Testis (tissue), 3 donors: ENCODE results near the gene PHAX. TPM values are rescaled to one million over a fixed set of nuclear protein-coding genes. Genes with fewer than 3 reads are reported as not detected.

Source experiments
- DNase-seq: peaks from one replicate; pipeline ENCODE4 v3.0.0-alpha.2; 2019
- H3K27ac ChIP-seq, 2 donors: fragments of 200-600 bp; sonication (generic); one replicate each; pipeline ENCODE4 v1.5.1; 2019
- H3K27me3 ChIP-seq: fragments of 200-600 bp; sonication (generic); one replicate; pipeline ENCODE4 v1.5.1; 2019
- H3K36me3 ChIP-seq: fragments of 200-600 bp; sonication (generic); one replicate; pipeline ENCODE4 v1.5.1; 2017; ENCODE audit warnings: low read depth; ENCODE audit errors: missing control alignments
- H3K4me1 ChIP-seq: fragments of 200-600 bp; sonication (generic); one replicate; pipeline ENCODE4 v1.5.1; 2019
- H3K4me3 ChIP-seq, 2 donors: fragments of 200-600 bp; sonication (generic); one replicate each; pipeline ENCODE4 v1.5.1; 2017 to 2019
- H3K9me3 ChIP-seq: fragments of 200-600 bp; sonication (generic); one replicate; pipeline ENCODE4 v1.5.1; 2017
- POLR2A ChIP-seq: fragments of 450-650 bp; IDR thresholded peaks from one replicate; pipeline ENCODE4 v1.6.1; 2017; ENCODE audit warnings: antibody characterized with exemption, mild to moderate bottlenecking, moderate library complexity
- WGBS, 2 donors: methylation state at CpG; one replicate each; pipeline ENCODE4 v1.1.5; 2018; 5-methylcytosine and 5-hydroxymethylcytosine counted together
- intact Hi-C: fragments of 100-400 bp; cut with DNase I; formaldehyde crosslinking; loops from one replicate; pipeline ENCODE4 v1.15.1; 2023; ENCODE audit warnings: low total_unique reads
- polyA plus RNA-seq: library from polyadenylated mRNA; stranded (reverse); fragments of 350-450 nt; fragmentation: Illumina TruSeq; extraction: RNeasy Lipid Tissue Mini Kit (QIAGEN cat#74804); gene quantifications from one replicate; pipeline ENCODE4 v1.2.3, GENCODE V29; 2014; ENCODE audit warnings: low read depth, low replicate concordance; ENCODE audit not compliant: insufficient read depth
- total RNA-seq, 2 donors: library from RNA; depleted of rRNA; stranded (reverse); fragments of >200 nt; gene quantifications; one replicate each; pipeline ENCODE4 v1.2.3, GENCODE V29; 2016
- TF ChIP-seq, protein P1 (sequence below), 3 experiments: fragments of 450-650 bp in 2 of 3; fragments of 200-600 bp in 1 of 3; sonication (generic) in 1 of 3; IDR thresholded peaks; one replicate each; pipeline ENCODE4 v1.5.1; 2016 to 2019; ENCODE audit warnings: antibody characterized with exemption in 3 of 3, mild to moderate bottlenecking in 2 of 3, moderate library complexity in 1 of 3

PHAX gene
- total and polyA plus RNA-seq, 3 donors from 2014 or later: 21.2 to 55.6 (median 48.9) TPM

DNA sequence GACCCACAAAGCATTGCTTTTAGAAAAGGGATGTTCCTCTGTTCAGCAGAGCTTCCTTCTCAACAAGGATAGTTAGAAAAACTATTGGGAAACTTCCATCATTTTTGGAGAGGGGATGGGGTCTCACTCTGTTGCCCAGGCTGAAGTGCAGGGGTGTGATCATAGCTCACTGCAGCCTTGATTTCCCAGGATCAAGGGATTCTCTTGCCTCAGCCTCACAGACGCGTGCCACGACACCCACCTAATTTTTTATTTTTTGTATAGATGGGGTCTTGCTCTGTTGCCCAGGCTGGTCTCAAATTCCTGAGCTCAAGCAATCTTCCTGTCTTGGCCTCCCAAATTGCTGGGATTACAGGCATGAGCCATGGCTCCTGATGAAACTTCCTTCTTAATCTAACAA, 34.8 kb downstream of the PHAX start:
- Histone ChIP-seq H3K4me3 (no peak overlapping the region), H3K27ac (no peak overlapping the region), H3K4me1 (no peaks in the 10 kb centered on the region), H3K36me3 (no peaks in the 10 kb centered on the region), H3K27me3 (no peaks in the 10 kb centered on the region), H3K9me3 (no peaks in the 10 kb centered on the region)
- WGBS, 2 donors: 96 to 100% methylated on average over 3 of the region's 3 CpGs
- intact Hi-C loops: no loop called here
- TF ChIP-seq, protein P1, sequence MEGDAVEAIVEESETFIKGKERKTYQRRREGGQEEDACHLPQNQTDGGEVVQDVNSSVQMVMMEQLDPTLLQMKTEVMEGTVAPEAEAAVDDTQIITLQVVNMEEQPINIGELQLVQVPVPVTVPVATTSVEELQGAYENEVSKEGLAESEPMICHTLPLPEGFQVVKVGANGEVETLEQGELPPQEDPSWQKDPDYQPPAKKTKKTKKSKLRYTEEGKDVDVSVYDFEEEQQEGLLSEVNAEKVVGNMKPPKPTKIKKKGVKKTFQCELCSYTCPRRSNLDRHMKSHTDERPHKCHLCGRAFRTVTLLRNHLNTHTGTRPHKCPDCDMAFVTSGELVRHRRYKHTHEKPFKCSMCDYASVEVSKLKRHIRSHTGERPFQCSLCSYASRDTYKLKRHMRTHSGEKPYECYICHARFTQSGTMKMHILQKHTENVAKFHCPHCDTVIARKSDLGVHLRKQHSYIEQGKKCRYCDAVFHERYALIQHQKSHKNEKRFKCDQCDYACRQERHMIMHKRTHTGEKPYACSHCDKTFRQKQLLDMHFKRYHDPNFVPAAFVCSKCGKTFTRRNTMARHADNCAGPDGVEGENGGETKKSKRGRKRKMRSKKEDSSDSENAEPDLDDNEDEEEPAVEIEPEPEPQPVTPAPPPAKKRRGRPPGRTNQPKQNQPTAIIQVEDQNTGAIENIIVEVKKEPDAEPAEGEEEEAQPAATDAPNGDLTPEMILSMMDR (IDR thresholded peaks at IDR 0.05): no peak
- TF ChIP-seq POLR2A: no peak
- no peak for DNase-seq

DNA sequence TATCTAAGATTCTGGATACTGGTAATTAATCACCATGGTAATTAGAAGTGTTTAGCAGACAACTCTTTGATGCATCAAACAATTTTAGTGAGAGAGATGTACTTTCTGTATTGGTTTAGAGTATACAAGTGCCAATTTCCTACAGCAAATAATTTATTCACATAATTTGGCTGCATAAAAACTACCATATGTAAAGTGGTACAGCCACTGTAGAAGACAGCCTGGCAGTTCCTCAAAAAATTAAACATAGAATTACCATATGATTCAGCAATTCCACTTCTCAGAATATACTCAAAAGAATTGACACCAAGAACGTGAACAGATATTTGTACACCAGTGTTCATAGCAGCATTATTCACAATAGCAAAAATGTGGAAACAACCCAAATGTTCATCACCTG, 36.2 kb downstream of the PHAX start:
- 80 to 83% methylated on average over 1 of the region's 1 CpG for WGBS, 2 donors
- no peaks in the 10 kb centered on the region for H3K9me3 ChIP-seq
- intact Hi-C loops: no loop called here
- DNase-seq: no peak
- H3K4me3 ChIP-seq: no peak overlapping the region
- no peaks in the 10 kb centered on the region for H3K36me3 ChIP-seq
- no peak overlapping the region for H3K27ac ChIP-seq
- no peaks in the 10 kb centered on the region for H3K4me1 ChIP-seq
- TF ChIP-seq POLR2A: no peak
- TF ChIP-seq, protein P1 (IDR thresholded peaks at IDR 0.05): no peak
- no peaks in the 10 kb centered on the region for H3K27me3 ChIP-seq

DNA sequence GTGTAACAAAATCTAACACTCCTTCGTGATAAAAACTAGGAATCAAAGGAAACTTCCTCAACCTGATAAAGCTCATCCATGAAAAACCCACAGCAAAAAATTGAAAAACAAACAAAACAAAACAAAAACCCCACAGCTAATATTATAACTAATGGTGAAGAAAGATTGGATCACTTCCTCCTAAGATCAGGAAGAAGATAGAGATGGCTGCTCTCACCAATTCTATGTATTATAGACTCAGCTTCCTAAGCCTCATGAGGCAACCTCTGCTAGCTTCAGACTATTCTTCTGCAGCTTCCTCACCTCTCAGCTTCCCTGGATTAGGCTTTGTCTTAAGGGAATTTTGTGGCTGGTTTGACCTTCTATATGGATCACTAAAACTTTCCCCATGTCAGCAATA, 40.1 kb downstream of the PHAX start:
- H3K9me3 ChIP-seq: no peaks in the 10 kb centered on the region
- H3K27ac ChIP-seq: no peak overlapping the region
- TF ChIP-seq POLR2A: no peak
- TF ChIP-seq, protein P1 (IDR thresholded peaks at IDR 0.05): no peak
- no peak overlapping the region for H3K4me3 ChIP-seq
- intact Hi-C loops: no loop called here
- WGBS, 2 donors: 69 to 80% methylated on average over 1 of the region's 1 CpG
- H3K36me3 ChIP-seq: no peaks in the 10 kb centered on the region
- no peaks in the 10 kb centered on the region for H3K27me3 ChIP-seq
- no peaks in the 10 kb centered on the region for H3K4me1 ChIP-seq
- DNase-seq: no peak

DNA sequence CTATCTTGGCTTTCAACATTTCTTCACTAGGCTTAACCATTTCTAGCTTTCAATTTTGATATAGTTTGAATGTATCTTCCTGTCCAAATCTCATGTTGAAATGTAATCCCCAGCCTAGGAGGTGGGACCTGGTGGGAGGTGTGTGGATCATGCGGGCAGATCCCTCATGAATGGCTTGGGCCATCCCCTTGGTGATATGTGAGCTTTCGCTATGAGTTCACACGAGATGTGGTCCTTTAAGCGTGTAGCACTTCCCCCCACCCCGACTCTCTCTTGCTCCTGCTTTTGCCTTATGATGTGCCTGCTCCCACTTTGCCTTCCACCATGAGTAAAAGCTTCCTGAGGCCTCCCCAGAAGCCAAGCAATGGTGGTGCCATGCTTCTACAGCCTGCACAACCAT, 40.6 kb downstream of the PHAX start:
- intact Hi-C loops: no loop called here
- Histone ChIP-seq H3K4me3 (no peak overlapping the region), H3K4me1 (no peaks in the 10 kb centered on the region), H3K9me3 (no peaks in the 10 kb centered on the region), H3K27me3 (no peaks in the 10 kb centered on the region), H3K27ac (no peak overlapping the region), H3K36me3 (no peaks in the 10 kb centered on the region)
- TF ChIP-seq, protein P1 (IDR thresholded peaks at IDR 0.05): no peak
- TF ChIP-seq POLR2A: no peak
- WGBS, 2 donors: 93 to 96% methylated on average over 5 of the region's 5 CpGs
- no peak for DNase-seq

DNA sequence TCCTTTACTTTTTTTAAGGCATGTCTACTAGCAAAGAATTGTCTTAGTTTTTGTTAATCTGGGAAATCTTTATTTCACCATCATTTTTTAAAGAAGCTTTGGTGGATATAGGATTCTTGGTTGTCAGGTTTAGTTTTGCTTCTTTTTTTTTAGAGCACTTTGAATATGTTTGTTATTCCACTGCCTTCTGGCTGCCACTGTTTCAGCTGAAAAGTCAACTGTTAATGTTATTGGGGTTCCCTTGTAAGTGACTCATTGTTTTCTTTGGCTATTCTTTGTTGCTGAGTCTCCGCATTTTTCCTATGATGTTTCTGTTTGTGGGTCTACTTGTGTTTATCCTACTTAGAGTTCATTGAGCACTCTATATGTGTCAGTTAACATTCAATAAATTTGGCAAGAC, 44.4 kb downstream of the PHAX start:
- Histone ChIP-seq H3K4me1 (no peaks in the 10 kb centered on the region), H3K9me3 (no peaks in the 10 kb centered on the region), H3K4me3 (no peak overlapping the region), H3K36me3 (no peaks in the 10 kb centered on the region), H3K27me3 (no peaks in the 10 kb centered on the region), H3K27ac (no peak overlapping the region)
- intact Hi-C loops: no loop called here
- TF ChIP-seq, protein P1 (IDR thresholded peaks at IDR 0.05): no peak
- no peak for TF ChIP-seq POLR2A
- DNase-seq: no peak
- WGBS, 2 donors: 89 to 97% methylated on average over 1 of the region's 1 CpG
